22Rv1 (cell line): Measurements from ENCODE around the gene PLD5.

ENCODE experiments used
- CTCF ChIP-seq: fragments of 450-650 bp; IDR thresholded peaks from 2 replicates; pipeline ENCODE4 v1.5.1; 2017; ENCODE audit warnings: mild to moderate bottlenecking
- ZFX ChIP-seq: fragments of 450-650 bp; IDR thresholded peaks from 2 replicates; pipeline ENCODE4 v1.6.1; 2017; ENCODE audit warnings: antibody characterized with exemption, borderline replicate concordance

DNA sequence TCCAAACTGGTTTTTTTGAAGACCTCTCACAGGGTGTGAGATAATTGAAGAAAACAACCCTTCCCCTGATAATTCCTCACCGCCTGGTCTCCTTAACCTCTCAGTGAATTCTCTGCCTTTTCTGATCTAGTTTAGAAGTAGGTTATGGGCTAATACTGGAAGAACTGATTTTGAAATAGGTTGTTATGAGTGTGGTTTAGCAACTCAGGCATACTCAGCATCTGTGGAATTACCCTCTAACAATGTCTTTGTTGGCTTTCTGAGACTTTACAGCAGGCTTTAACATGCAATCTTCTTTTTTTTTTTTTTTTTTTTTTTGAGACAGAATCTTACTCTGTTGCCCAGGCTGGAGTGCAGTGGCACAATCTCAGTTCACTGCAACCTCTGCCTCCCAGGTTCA is 10.3 kb upstream of the PLD5 start:
- TF ChIP-seq CTCF (no peak), ZFX (no peak)
